Neural cell (in vitro differentiated cells): ENCODE results near the gene TBC1D32.
"Not testable (repeated sequence)": the region's sequence is repeated elsewhere in the genome, so short reads cannot be mapped to it uniquely, and the experiment has no call there.

Experiments used
- CTCF ChIP-seq: fragments of 450-650 bp; IDR thresholded peaks from 2 replicates; pipeline ENCODE4 v1.5.1; 2014; ENCODE audit warnings: antibody characterized with exemption, mild to moderate bottlenecking, moderate library complexity; ENCODE audit not compliant: poor library complexity, severe bottlenecking
- REST ChIP-seq: IDR thresholded peaks from 2 replicates; pipeline ENCODE4 v1.6.1; 2012; ENCODE audit warnings: borderline replicate concordance

GRCh38 chr6:121311814-121312213, 22.5 kb downstream of the TBC1D32 start:
- not testable (repeated sequence) for TF ChIP-seq CTCF, REST
